GM21825 (cell line): ENCODE measurements around the gene SGPP2.
"Not testable (repeated sequence)": the region's sequence is repeated elsewhere in the genome, so short reads cannot be mapped to it uniquely, and the experiment has no call there.

Experiments
- ATAC-seq: cut with Tn5 transposase; IDR thresholded peaks from one replicate; pipeline ENCODE4 v1.9.1; 2021; ENCODE audit warnings: mild to moderate bottlenecking, moderate library complexity; ENCODE audit not compliant: unreplicated experiment

Gene SGPP2

GRCh38 chr2:222572264-222572721 lies 147.9 kb downstream of the SGPP2 start:
- ATAC-seq, result no peak

- no peak for ATAC-seq
Measured at GRCh38 chr2:222572751-222573174, 148.4 kb downstream of the SGPP2 start.

- no peak for ATAC-seq
Measured at GRCh38 chr2:222575618-222576017, 151.3 kb downstream of the SGPP2 start.

- no peak for ATAC-seq
Measured at GRCh38 chr2:222576171-222577081, 152.1 kb downstream of the SGPP2 start.

- no peak for ATAC-seq
Measured at GRCh38 chr2:222577341-222577740, 153.0 kb downstream of the SGPP2 start.

GRCh38 chr2:222582928-222583327 lies 158.6 kb downstream of the SGPP2 start:
- no peak for ATAC-seq

GRCh38 chr2:222584589-222584988 lies 160.2 kb downstream of the SGPP2 start:
- not testable (repeated sequence) for ATAC-seq

GRCh38 chr2:222591661-222592060 lies 167.3 kb downstream of the SGPP2 start:
- ATAC-seq, result no peak

GRCh38 chr2:222592176-222592575 lies 167.8 kb downstream of the SGPP2 start:
- ATAC-seq, result no peak

- ATAC-seq, result no peak
Measured at GRCh38 chr2:222594679-222595078, 170.3 kb downstream of the SGPP2 start.

- no peak for ATAC-seq
Measured at GRCh38 chr2:222595581-222595980, 171.2 kb downstream of the SGPP2 start.

- ATAC-seq, result no peak
Measured at GRCh38 chr2:222598611-222599010, 174.3 kb downstream of the SGPP2 start.

- ATAC-seq, result no peak
Measured at GRCh38 chr2:222603501-222603900, 179.2 kb downstream of the SGPP2 start.

GRCh38 chr2:222604749-222605515 lies 180.6 kb downstream of the SGPP2 start:
- no peak for ATAC-seq

GRCh38 chr2:222606306-222606705 lies 182.0 kb downstream of the SGPP2 start:
- no peak for ATAC-seq

- ATAC-seq, result no peak
Measured at GRCh38 chr2:222608081-222608480, 183.7 kb downstream of the SGPP2 start.

GRCh38 chr2:222609381-222609780 lies 185.0 kb downstream of the SGPP2 start:
- ATAC-seq, result no peak
